ENCODE measurements around the gene UBR7. TPM values are rescaled to one million over a fixed set of nuclear protein-coding genes. Genes with fewer than 3 reads are reported as not detected.
"Not testable (repeated sequence)": the region's sequence is repeated elsewhere in the genome, so short reads cannot be mapped to it uniquely, and the experiment has no call there.

Gene UBR7
- 33.8 TPM for total RNA-seq

GRCh38 chr14:93206793-93207467 is at the start of gene UBR7, which contains the start of gene GON7:
Gene UBR7 (plus strand): TSS chr14:93207256. CDS start chr14:93207292, 36 bp downstream.
Gene GON7 (minus strand): TSS chr14:93207065. CDS start chr14:93207037, 28 bp downstream.
- peak; percentile 97 for DNase-seq

GRCh38 chr14:93158349-93158748 is 48.7 kb upstream of the UBR7 start:
- DNase-seq: not testable (repeated sequence)

GRCh38 chr14:93159625-93160352 is 47.3 kb upstream of the UBR7 start:
- DNase-seq: not testable (repeated sequence)

- DNase-seq: no peak
These were observed 46.7 kb upstream of the UBR7 start for GRCh38 chr14:93160353-93160801.

GRCh38 chr14:93161411-93161940 is 45.6 kb upstream of the UBR7 start:
- no peak for DNase-seq

GRCh38 chr14:93163564-93163963 is 43.5 kb upstream of the UBR7 start:
- DNase-seq: no peak

GRCh38 chr14:93165271-93166265 is 41.5 kb upstream of the UBR7 start:
- DNase-seq: not testable (repeated sequence)

- DNase-seq: not testable (repeated sequence)
These were observed 38.4 kb upstream of the UBR7 start for GRCh38 chr14:93168610-93169009.

GRCh38 chr14:93169619-93170018 is 37.4 kb upstream of the UBR7 start:
- not testable (repeated sequence) for DNase-seq

GRCh38 chr14:93170141-93170540 is 36.9 kb upstream of the UBR7 start:
- not testable (repeated sequence) for DNase-seq

- DNase-seq: no peak
These were observed 35.7 kb upstream of the UBR7 start for GRCh38 chr14:93171376-93171775.

- DNase-seq: no peak
These were observed 33.1 kb upstream of the UBR7 start for GRCh38 chr14:93173943-93174395.

- not testable (repeated sequence) for DNase-seq
These were observed 32.3 kb upstream of the UBR7 start for GRCh38 chr14:93174731-93175130.

GRCh38 chr14:93175492-93175891 is 31.6 kb upstream of the UBR7 start:
- DNase-seq: no peak

- DNase-seq: no peak
These were observed 23.3 kb upstream of the UBR7 start for GRCh38 chr14:93183596-93184317.

- peak; percentile 77 for DNase-seq
These were observed 22.4 kb upstream of the UBR7 start, which contains the start of the genes LYSET and MOAP1 for GRCh38 chr14:93184391-93185348. Gene LYSET (plus strand): TSS chr14:93185317. CDS start chr14:93185406, 89 bp downstream. Gene MOAP1 (minus strand): TSS chr14:93184897. CDS start chr14:93184242, 655 bp downstream.

GRCh38 chr14:93185349-93185720 is 21.7 kb upstream of the UBR7 start:
- DNase-seq: no peak

- peak; percentile 11 for DNase-seq
These were observed 20.6 kb upstream of the UBR7 start for GRCh38 chr14:93186466-93186865.

GRCh38 chr14:93186956-93187355 is 20.1 kb upstream of the UBR7 start:
- no peak for DNase-seq

Measured in skin of body (tissue), 2 donors.